Common myeloid progenitor, CD34-positive (primary cell): Measurements from ENCODE around the gene DPP3.

Source experiments
- CTCF ChIA-PET: fragments of 350-600 bp; sonication (Branson Sonifier 250); formaldehyde crosslinking; loops from one replicate; lab custom pipeline; 2021; ENCODE audit warnings: antibody characterized with exemption; lab: Charles Lee
- POLR2A ChIA-PET: fragments of 350-600 bp; sonication (Branson Sonifier 250); formaldehyde crosslinking; loops from one replicate; lab custom pipeline; 2021; ENCODE audit warnings: antibody characterized with exemption; lab: Charles Lee
- DNase-seq, 3 donors: peaks; one replicate each; pipeline versions ENCODE4 v3.0.0 to v3.0.0-alpha.2; 2013
- H3K27ac ChIP-seq, 2 experiments: 1 replicate in 1 of 2; 2 replicates in 1 of 2; pipeline ENCODE4 v1.7.0; 2013; ENCODE audit warnings: inconsistent platforms in 2 of 2, low read length in 2 of 2, mild to moderate bottlenecking in 2 of 2, low read depth in 1 of 2, moderate library complexity in 1 of 2; ENCODE audit not compliant: severe bottlenecking in 2 of 2, insufficient read depth in 1 of 2, poor library complexity in 1 of 2
- H3K27me3 ChIP-seq, 5 experiments: replicated peaks in 2 of 5; 1 replicate in 3 of 5; 2 replicates in 2 of 5; pipeline versions ENCODE4 v1.6.1 to v1.7.0; 2013; ENCODE audit warnings: low read length in 4 of 5, mild to moderate bottlenecking in 2 of 5, moderate library complexity in 2 of 5, inconsistent platforms in 1 of 5; ENCODE audit not compliant: insufficient read depth in 5 of 5, control insufficient read depth in 4 of 5
- H3K36me3 ChIP-seq, 4 experiments: 1 replicate in 2 of 4; 2 replicates in 2 of 4; pipeline versions ENCODE4 v1.6.1 to v1.7.0; 2013; ENCODE audit warnings: low read length in 3 of 4, control low read depth in 1 of 4, mild to moderate bottlenecking in 1 of 4; ENCODE audit not compliant: control insufficient read depth in 4 of 4, insufficient read depth in 4 of 4
- H3K4me1 ChIP-seq, 4 experiments: 1 replicate in 3 of 4; 2 replicates in 1 of 4; pipeline versions ENCODE4 v1.6.1 to v1.7.1; 2013; ENCODE audit warnings: low read length in 3 of 4, mild to moderate bottlenecking in 3 of 4, control low read depth in 1 of 4, inconsistent platforms in 1 of 4, moderate library complexity in 1 of 4; ENCODE audit not compliant: control insufficient read depth in 4 of 4, insufficient read depth in 4 of 4; ENCODE audit errors: control extremely low read depth in 1 of 4
- H3K4me3 ChIP-seq, 7 experiments: 1 replicate in 4 of 7; 2 replicates in 3 of 7; pipeline versions ENCODE4 v1.5.1 to v1.7.0; 2013; ENCODE audit warnings: mild to moderate bottlenecking in 7 of 7, low read length in 6 of 7, moderate library complexity in 6 of 7, inconsistent platforms in 2 of 7, low read depth in 2 of 7, control low read depth in 1 of 7; ENCODE audit not compliant: insufficient read depth in 4 of 7, control insufficient read depth in 1 of 7; ENCODE audit errors: extremely low read depth in 1 of 7
- H3K9me3 ChIP-seq, 5 experiments: 1 replicate in 4 of 5; 2 replicates in 1 of 5; pipeline versions ENCODE4 v1.6.1 to v1.7.1; 2013; ENCODE audit warnings: low read length in 4 of 5, mild to moderate bottlenecking in 2 of 5, inconsistent platforms in 1 of 5, low read depth in 1 of 5, moderate library complexity in 1 of 5; ENCODE audit not compliant: control insufficient read depth in 4 of 5, insufficient read depth in 2 of 5; ENCODE audit errors: control extremely low read depth in 1 of 5
- WGBS: methylation state at CpG from one replicate; pipeline ENCODE4 v1.1.5; 2013; ENCODE audit not compliant: insufficient coverage; 5-methylcytosine and 5-hydroxymethylcytosine counted together

Gene DPP3

DNA sequence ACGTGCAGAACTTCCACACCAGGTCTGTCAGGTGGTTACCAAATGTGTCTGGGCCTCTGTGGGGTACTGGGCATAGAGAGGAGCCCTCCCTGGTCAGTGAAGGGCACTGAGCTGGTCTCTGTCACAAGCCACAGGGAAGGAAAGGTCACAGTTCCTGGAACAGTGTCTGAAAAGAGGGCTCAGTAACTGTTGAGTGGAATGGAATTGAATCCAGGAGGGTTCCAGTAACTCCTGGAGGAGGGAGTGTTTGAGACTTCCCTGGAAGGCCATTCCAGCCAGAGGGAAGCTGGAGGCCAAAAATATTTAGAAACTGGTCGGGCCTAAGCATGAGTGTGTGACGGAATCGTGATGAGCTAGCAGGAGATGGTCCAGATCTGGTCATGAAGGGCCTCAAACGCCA lies 74.4 kb downstream of the DPP3 start:
- Histone ChIP-seq H3K9me3 (no peaks in the 10 kb centered on the region), H3K4me1 (peaks cover 0 to 4% (median 2%) of the 10 kb centered on the region in 4 experiments), H3K27ac (no peak overlapping the region), H3K36me3 (no peaks in the 10 kb centered on the region), H3K4me3 (no peak overlapping the region), H3K27me3 (peaks cover 0 to 18% (median 7%) of the 10 kb centered on the region in 5 experiments)
- DNase-seq: no peak
- ChIA-PET POLR2A (no interaction called here), CTCF (interaction anchor here (0.9 kb wide), 1 partner anchor 13 kb away, joined by 3 read pairs; no protein-coding TSS in a partner anchor)
- WGBS: 100% methylated on average over 1 of the region's 5 CpGs

- H3K36me3 ChIP-seq: no peaks in the 10 kb centered on the region
- H3K27ac ChIP-seq: no peak overlapping the region
- DNase-seq: no peak
- ChIA-PET CTCF (interaction anchor here (0.6 kb wide), 1 partner anchor 10 kb away, joined by 3 read pairs; the partner anchor contains the start of gene ZDHHC24), POLR2A (no interaction called here)
- H3K27me3 ChIP-seq: peaks cover 0 to 18% (median 7%) of the 10 kb centered on the region in 5 experiments
- H3K4me3 ChIP-seq: no peak overlapping the region
- WGBS: 95% methylated on average over 3 of the region's 3 CpGs
- peaks cover 0 to 4% (median 2%) of the 10 kb centered on the region in 4 experiments for H3K4me1 ChIP-seq
- H3K9me3 ChIP-seq: no peaks in the 10 kb centered on the region
Observed at GRCh38 chr11:66555416-66555815, 75.2 kb downstream of the DPP3 start.

GRCh38 chr11:66556086-66556485 lies 75.9 kb downstream of the DPP3 start:
- ChIA-PET POLR2A (no interaction called here), CTCF (no interaction called here)
- Histone ChIP-seq H3K9me3 (no peaks in the 10 kb centered on the region), H3K4me1 (peaks cover 0 to 4% (median 2%) of the 10 kb centered on the region in 4 experiments), H3K27ac (no peak overlapping the region), H3K36me3 (no peaks in the 10 kb centered on the region), H3K4me3 (no peak overlapping the region), H3K27me3 (peaks cover 0 to 18% (median 9%) of the 10 kb centered on the region in 5 experiments)
- WGBS: 94% methylated on average over 7 of the region's 7 CpGs
- no peak for DNase-seq

GRCh38 chr11:66557733-66558326 lies 77.6 kb downstream of the DPP3 start:
- peaks cover 0 to 18% (median 9%) of the 10 kb centered on the region in 5 experiments for H3K27me3 ChIP-seq
- POLR2A ChIA-PET: no interaction called here
- no peaks in the 10 kb centered on the region for H3K9me3 ChIP-seq
- CTCF ChIA-PET: no interaction called here
- no peak overlapping the region for H3K4me3 ChIP-seq
- peaks cover 0 to 4% (median 1%) of the 10 kb centered on the region in 4 experiments for H3K36me3 ChIP-seq
- WGBS: 91% methylated on average over 15 of the region's 24 CpGs
- no peak for DNase-seq
- no peak overlapping the region for H3K27ac ChIP-seq
- H3K4me1 ChIP-seq: peaks cover 0 to 4% (median 2%) of the 10 kb centered on the region in 4 experiments
